ENCODE measurements around the gene DUS1L. TPM values are rescaled to one million over a fixed set of nuclear protein-coding genes. Genes with fewer than 3 reads are reported as not detected.
A peak's percentile ranks its signal among the peaks of the same experiment; 100 is the strongest.

Gene DUS1L
- total RNA-seq, 4 donors from 2014 or later, result 98.6 to 306 (median 132) TPM

DNA sequence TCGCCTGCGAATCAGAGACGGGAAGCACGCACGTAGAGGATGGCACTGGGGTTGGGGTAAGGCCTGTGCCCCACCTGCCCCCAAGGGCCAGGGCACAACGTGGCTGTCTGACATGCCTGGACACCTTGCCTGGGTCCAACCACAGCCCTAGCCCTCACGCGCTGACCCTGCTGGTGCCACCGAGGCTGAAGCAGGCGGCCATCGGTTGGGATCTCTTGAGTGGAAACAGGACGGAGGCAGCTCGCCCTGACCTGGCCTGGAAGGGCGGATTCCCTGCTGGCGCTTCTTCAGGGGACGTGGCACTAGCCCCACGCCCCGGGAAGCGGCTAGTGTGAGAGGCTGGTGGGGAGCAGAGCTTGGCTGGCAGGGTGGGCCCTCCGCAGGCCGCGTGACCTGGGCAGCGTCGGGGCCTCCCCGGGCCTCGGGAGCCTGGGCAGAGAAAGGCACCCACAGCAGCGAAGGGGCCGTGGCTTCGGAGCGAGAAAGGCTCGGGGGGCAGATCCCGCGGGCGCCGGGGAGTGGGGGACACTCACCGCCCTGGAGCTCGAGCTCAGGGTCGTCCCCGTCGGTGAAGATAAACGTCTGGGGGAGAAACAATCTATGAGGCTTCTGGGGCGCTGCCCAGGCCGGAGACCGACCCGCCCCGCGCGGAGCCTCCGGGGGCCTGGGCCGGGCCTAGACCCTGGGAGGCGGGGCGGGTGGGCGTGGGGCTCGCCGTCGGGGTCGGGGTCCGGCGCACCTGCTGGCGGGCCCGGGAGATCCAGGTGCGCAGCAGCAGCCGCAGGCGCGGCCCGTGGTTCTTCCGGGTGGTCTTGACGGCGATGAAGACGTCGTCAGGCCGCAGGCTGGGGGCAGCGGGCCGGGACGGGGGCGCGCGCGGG, 14.6 kb downstream of the DUS1L start:
- peaks cover 12 to 28% (median 27%) of the 10 kb centered on the region in 4 donors for H3K4me1 ChIP-seq
- in situ Hi-C loops (cut with MboI; ENCODE audit: low pct_ligation_motif_present in 1 of 4, low pct_unique_long_range_greater_than_20kb in 1 of 4, low sequenced_read_pairs in 3 of 4), result no loop called here
- DNase-seq, result no peak
- H3K27ac ChIP-seq, result peak overlapping the region; percentile 62 to 84 (median 74)
- no peaks in the 10 kb centered on the region for H3K27me3 ChIP-seq
- H3K9me3 ChIP-seq, result no peaks in the 10 kb centered on the region
- intact Hi-C loops (cut with DNase I; ENCODE audit: low total_unique reads), result no loop called here
- TF ChIP-seq POLR2AphosphoS5 (IDR thresholded peaks at IDR 0.05) (no peak), EP300 (IDR thresholded peaks at IDR 0.05; ENCODE audit: low read depth) (no peak), POLR2A (IDR thresholded peaks at IDR 0.05) (no peak)
- TF ChIP-seq, protein P1, sequence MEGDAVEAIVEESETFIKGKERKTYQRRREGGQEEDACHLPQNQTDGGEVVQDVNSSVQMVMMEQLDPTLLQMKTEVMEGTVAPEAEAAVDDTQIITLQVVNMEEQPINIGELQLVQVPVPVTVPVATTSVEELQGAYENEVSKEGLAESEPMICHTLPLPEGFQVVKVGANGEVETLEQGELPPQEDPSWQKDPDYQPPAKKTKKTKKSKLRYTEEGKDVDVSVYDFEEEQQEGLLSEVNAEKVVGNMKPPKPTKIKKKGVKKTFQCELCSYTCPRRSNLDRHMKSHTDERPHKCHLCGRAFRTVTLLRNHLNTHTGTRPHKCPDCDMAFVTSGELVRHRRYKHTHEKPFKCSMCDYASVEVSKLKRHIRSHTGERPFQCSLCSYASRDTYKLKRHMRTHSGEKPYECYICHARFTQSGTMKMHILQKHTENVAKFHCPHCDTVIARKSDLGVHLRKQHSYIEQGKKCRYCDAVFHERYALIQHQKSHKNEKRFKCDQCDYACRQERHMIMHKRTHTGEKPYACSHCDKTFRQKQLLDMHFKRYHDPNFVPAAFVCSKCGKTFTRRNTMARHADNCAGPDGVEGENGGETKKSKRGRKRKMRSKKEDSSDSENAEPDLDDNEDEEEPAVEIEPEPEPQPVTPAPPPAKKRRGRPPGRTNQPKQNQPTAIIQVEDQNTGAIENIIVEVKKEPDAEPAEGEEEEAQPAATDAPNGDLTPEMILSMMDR (IDR thresholded peaks at IDR 0.05), result no peak
- H3K36me3 ChIP-seq, result peaks cover 0 to 4% (median 0%) of the 10 kb centered on the region in 4 donors
- peak overlapping the region; percentile 77 to 88 (median 84) for H3K4me3 ChIP-seq
- 76% methylated on average over 12 of the region's 79 CpGs; no CpG with 5 or more reads in 1 of the 2 donors for WGBS, 2 donors (ENCODE audit: low coverage in 1 of 2)

DNA sequence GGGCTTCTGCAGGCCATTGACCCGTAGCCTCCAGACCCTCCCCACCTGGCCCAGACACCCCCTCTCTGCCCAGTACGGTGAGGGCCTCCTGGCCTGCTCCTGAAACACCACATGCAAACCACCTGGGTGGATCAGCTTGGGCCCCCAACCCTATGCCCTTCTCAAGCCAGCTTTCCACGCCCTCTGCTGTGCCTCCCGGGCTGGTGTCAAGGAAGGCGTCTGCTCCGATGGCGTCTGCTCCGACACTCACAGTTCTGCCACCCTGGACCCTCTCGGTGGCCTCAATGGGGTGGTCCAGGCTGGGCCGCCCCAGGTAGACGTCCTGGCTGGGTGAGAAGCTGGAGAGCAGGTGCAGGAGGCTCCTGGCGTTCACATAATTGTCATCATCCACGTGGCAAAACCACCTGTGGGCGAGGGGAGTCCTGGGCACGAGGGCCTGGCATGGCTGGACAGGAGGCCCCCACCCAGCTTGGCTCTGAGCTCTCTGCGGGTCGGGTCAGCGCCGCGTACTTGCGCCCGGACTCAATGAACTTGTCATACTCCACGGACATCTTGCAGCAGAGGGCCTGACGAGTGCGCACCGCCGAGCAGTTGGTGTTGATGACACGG, 15.3 kb downstream of the DUS1L start:
- WGBS, 2 donors (ENCODE audit: low coverage in 1 of 2), result 91% methylated on average over 28 of the region's 28 CpGs; no CpG with 5 or more reads in 1 of the 2 donors
- H3K4me3 ChIP-seq, result peak overlapping the region in 1 of 4 donors; percentile 87

DNA sequence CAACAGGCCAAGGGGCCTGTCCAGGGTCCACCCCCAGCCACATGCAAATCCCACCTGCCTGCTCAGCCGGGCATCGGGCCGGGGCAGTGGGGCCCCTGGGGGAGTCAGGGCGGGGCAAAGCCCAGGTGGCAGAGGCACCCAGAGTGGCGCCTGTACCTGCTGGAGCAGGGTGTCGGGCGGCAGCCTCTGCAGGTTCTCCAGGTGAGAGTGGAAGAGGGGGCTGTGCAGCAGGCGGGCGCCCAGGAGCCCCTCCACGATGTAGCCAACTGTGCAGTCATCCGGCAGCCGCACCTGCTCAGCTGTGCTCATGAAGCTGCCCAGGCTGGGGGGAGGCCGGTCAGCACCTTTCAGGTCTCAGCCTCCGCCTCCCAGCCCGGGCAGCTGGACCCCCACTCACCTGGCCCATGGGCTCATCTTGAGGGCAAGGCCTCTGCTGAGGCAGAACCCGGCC, 16.1 kb downstream of the DUS1L start:
- Histone ChIP-seq H3K9me3 (no peaks in the 10 kb centered on the region), H3K4me3 (no peak overlapping the region), H3K27me3 (no peaks in the 10 kb centered on the region), H3K4me1 (peaks cover 12 to 28% (median 27%) of the 10 kb centered on the region in 4 donors), H3K27ac (no peak overlapping the region), H3K36me3 (no peaks in the 10 kb centered on the region)
- in situ Hi-C loops (cut with MboI; ENCODE audit: low pct_ligation_motif_present in 1 of 4, low pct_unique_long_range_greater_than_20kb in 1 of 4, low sequenced_read_pairs in 3 of 4), result loop anchor here in 2 of 4 donors (25.0 kb wide), 1 partner anchor 113 kb away; no protein-coding TSS in a partner anchor
- DNase-seq, result no peak
- intact Hi-C loops (cut with DNase I; ENCODE audit: low total_unique reads), result no loop called here
- 81% methylated on average over 11 of the region's 16 CpGs; no CpG with 5 or more reads in 1 of the 2 donors for WGBS, 2 donors (ENCODE audit: low coverage in 1 of 2)
- no peak for TF ChIP-seq EP300 (IDR thresholded peaks at IDR 0.05; ENCODE audit: low read depth)
- TF ChIP-seq, protein P1 (IDR thresholded peaks at IDR 0.05), result no peak
- no peak for TF ChIP-seq POLR2A (IDR thresholded peaks at IDR 0.05)
- no peak for TF ChIP-seq POLR2AphosphoS5 (IDR thresholded peaks at IDR 0.05)

More for the DNA sequence above, 15.3 kb downstream of the DUS1L start:
- Histone ChIP-seq H3K27ac (peak overlapping the region in 1 of 4 donors; percentile 84), H3K27me3 (no peaks in the 10 kb centered on the region), H3K36me3 (peaks cover 0 to 4% (median 0%) of the 10 kb centered on the region in 4 donors), H3K9me3 (no peaks in the 10 kb centered on the region), H3K4me1 (peaks cover 12 to 28% (median 27%) of the 10 kb centered on the region in 4 donors)
- no peak for TF ChIP-seq POLR2A (IDR thresholded peaks at IDR 0.05)
- TF ChIP-seq POLR2AphosphoS5 (IDR thresholded peaks at IDR 0.05), result no peak
- no peak for TF ChIP-seq EP300 (IDR thresholded peaks at IDR 0.05; ENCODE audit: low read depth)
- TF ChIP-seq, protein P1 (IDR thresholded peaks at IDR 0.05), result no peak
- DNase-seq, result no peak
- in situ Hi-C loops (cut with MboI; ENCODE audit: low pct_ligation_motif_present in 1 of 4, low pct_unique_long_range_greater_than_20kb in 1 of 4, low sequenced_read_pairs in 3 of 4), result no loop called here
- intact Hi-C loops (cut with DNase I; ENCODE audit: low total_unique reads), result no loop called here

DNA sequence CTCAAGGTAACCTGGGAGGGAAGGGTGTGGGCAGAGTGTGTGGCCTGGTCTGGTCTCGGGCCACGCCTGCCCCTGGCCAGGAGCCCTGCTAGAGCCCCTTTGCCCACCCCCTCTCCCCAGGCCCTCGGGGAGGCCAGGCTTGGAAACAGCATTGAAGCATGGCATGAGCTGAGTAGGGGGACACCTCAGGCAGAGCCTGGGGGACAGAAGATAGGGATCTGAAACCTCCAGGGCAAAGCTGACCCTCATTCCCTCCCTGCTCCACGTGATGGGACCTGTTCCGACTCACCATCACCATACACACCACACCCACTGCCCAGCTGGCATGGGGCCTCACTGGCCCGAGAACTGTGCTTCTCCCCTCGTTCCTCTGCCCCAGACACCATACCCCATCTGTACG, 16.5 kb downstream of the DUS1L start:
- no peak overlapping the region for H3K27ac ChIP-seq
- H3K4me1 ChIP-seq, result peaks cover 12 to 28% (median 27%) of the 10 kb centered on the region in 4 donors
- TF ChIP-seq POLR2AphosphoS5 (IDR thresholded peaks at IDR 0.05), result no peak
- TF ChIP-seq, protein P1 (IDR thresholded peaks at IDR 0.05), result no peak
- TF ChIP-seq POLR2A (IDR thresholded peaks at IDR 0.05), result no peak
- no peak for TF ChIP-seq EP300 (IDR thresholded peaks at IDR 0.05; ENCODE audit: low read depth)
- no peaks in the 10 kb centered on the region for H3K36me3 ChIP-seq
- intact Hi-C loops (cut with DNase I; ENCODE audit: low total_unique reads), result no loop called here
- 62 to 85% methylated on average over 3 to 8 of the region's 8 CpGs for WGBS, 2 donors (ENCODE audit: low coverage in 1 of 2)
- DNase-seq, result no peak
- no peaks in the 10 kb centered on the region for H3K27me3 ChIP-seq
- in situ Hi-C loops (cut with MboI; ENCODE audit: low pct_ligation_motif_present in 1 of 4, low pct_unique_long_range_greater_than_20kb in 1 of 4, low sequenced_read_pairs in 3 of 4), result loop anchor here in 2 of 4 donors (25.0 kb wide), 1 partner anchor 113 kb away; no protein-coding TSS in a partner anchor
- H3K4me3 ChIP-seq, result no peak overlapping the region
- no peaks in the 10 kb centered on the region for H3K9me3 ChIP-seq
